ENCODE results near the gene RETREG2.
A peak's percentile ranks its signal among the peaks of the same experiment; 100 is the strongest.

Gene RETREG2

GRCh38 chr2:219221957-219222518 is 44.0 kb downstream of the RETREG2 start:
- H3K36me3 Mint-ChIP-seq (ENCODE audit: low read depth) = peaks cover 38% of the 10 kb centered on the region

GRCh38 chr2:219223831-219224610 is 45.9 kb downstream of the RETREG2 start:
- TF ChIP-seq CTCF (IDR thresholded peaks at IDR 0.05; ENCODE audit: unreplicated experiment in 3 of 3) = no peak
- Mint-ChIP-seq H3K4me1 (peaks cover 43% of the 10 kb centered on the region), H3K9me3 (no peaks in the 10 kb centered on the region), H3K27ac (no peak overlapping the region), H3K36me3 (ENCODE audit: low read depth) (peaks cover 38% of the 10 kb centered on the region), H3K4me3 (peak overlapping the region; percentile 21 to 73 (median 23)), H3K27me3 (ENCODE audit: low read depth) (no peaks in the 10 kb centered on the region)

More at GRCh38 chr2:219221957-219222518, 44.0 kb downstream of the RETREG2 start:
- no peaks in the 10 kb centered on the region for H3K9me3 Mint-ChIP-seq
- peaks cover 37% of the 10 kb centered on the region for H3K4me1 Mint-ChIP-seq
- no peaks in the 10 kb centered on the region for H3K27me3 Mint-ChIP-seq (ENCODE audit: low read depth)
- H3K27ac Mint-ChIP-seq = no peak overlapping the region
- no peak for TF ChIP-seq CTCF (IDR thresholded peaks at IDR 0.05; ENCODE audit: unreplicated experiment in 3 of 3)
- peak overlapping the region in 1 of 3 experiments; percentile 19 for H3K4me3 Mint-ChIP-seq

GRCh38 chr2:219225350-219225749 is 47.3 kb downstream of the RETREG2 start:
- Mint-ChIP-seq H3K27me3 (ENCODE audit: low read depth) (no peaks in the 10 kb centered on the region), H3K27ac (no peak overlapping the region), H3K4me1 (peaks cover 43% of the 10 kb centered on the region), H3K4me3 (peak overlapping the region in 2 of 3 experiments; percentile 51 to 64), H3K9me3 (no peaks in the 10 kb centered on the region), H3K36me3 (ENCODE audit: low read depth) (peaks cover 37% of the 10 kb centered on the region)
- no peak for TF ChIP-seq CTCF (IDR thresholded peaks at IDR 0.05; ENCODE audit: unreplicated experiment in 3 of 3)

- Mint-ChIP-seq H3K9me3 (no peaks in the 10 kb centered on the region), H3K27ac (peak overlapping the region; percentile 45 to 62 (median 51)), H3K4me3 (peak overlapping the region; percentile 80 to 85 (median 84)), H3K4me1 (peaks cover 33% of the 10 kb centered on the region), H3K36me3 (ENCODE audit: low read depth) (peaks cover 45% of the 10 kb centered on the region), H3K27me3 (ENCODE audit: low read depth) (no peaks in the 10 kb centered on the region)
- no peak for TF ChIP-seq CTCF (IDR thresholded peaks at IDR 0.05; ENCODE audit: unreplicated experiment in 3 of 3)
These were observed 50.2 kb downstream of the RETREG2 start for GRCh38 chr2:219228041-219228910.

- Mint-ChIP-seq H3K4me1 (peaks cover 33% of the 10 kb centered on the region), H3K27ac (peak overlapping the region in 2 of 3 experiments; percentile 97 to 98), H3K36me3 (ENCODE audit: low read depth) (peaks cover 45% of the 10 kb centered on the region), H3K27me3 (ENCODE audit: low read depth) (no peaks in the 10 kb centered on the region), H3K9me3 (no peaks in the 10 kb centered on the region), H3K4me3 (peak overlapping the region; percentile 80 to 85 (median 84))
- TF ChIP-seq CTCF (IDR thresholded peaks at IDR 0.05; ENCODE audit: unreplicated experiment in 3 of 3) = no peak
These were observed 50.8 kb downstream of the RETREG2 start for GRCh38 chr2:219228911-219229304.

Measured in nephron (organoid).